HL-60 (cell line): Measurements from ENCODE around the gene HACL1.

Experiments used
- DNase-seq, 2 experiments: peaks; one replicate each; pipeline ENCODE4 v3.0.0-alpha.2; 2010 to 2020; ENCODE audit warnings: low read depth in 1 of 2, low spot score in 1 of 2
- H3K27ac ChIP-seq: fragments of 250-450 bp; sonication (Bioruptor Pico); replicated peaks from 2 replicates; pipeline ENCODE4 v1.5.1; 2020; ENCODE audit warnings: mild to moderate bottlenecking, moderate library complexity
- H3K27me3 ChIP-seq: fragments of 250-450 bp; sonication (Bioruptor Pico); 2 replicates; pipeline ENCODE4 v1.5.1; 2021; ENCODE audit warnings: mild to moderate bottlenecking, moderate library complexity; ENCODE audit not compliant: insufficient read depth, poor library complexity, severe bottlenecking
- H3K4me3 ChIP-seq: replicated peaks from 2 replicates; pipeline ENCODE4 v1.5.1; 2011; ENCODE audit warnings: mild to moderate bottlenecking, control low read depth, low read length; ENCODE audit not compliant: insufficient read depth
- GABPA ChIP-seq: IDR thresholded peaks from 2 replicates; pipeline ENCODE4 v1.6.1; 2012; ENCODE audit warnings: low read depth
- POLR2AphosphoS5 ChIP-seq: IDR thresholded peaks from 2 replicates; pipeline ENCODE4 v1.6.1; 2012; ENCODE audit warnings: low read depth
- REST ChIP-seq: IDR thresholded peaks from 2 replicates; pipeline ENCODE4 v1.6.1; 2012; ENCODE audit warnings: low read depth; ENCODE audit not compliant: insufficient replicate concordance
- SPI1 ChIP-seq: IDR thresholded peaks from 2 replicates; pipeline ENCODE4 v1.6.1; 2012; ENCODE audit warnings: low read depth, mild to moderate bottlenecking, borderline replicate concordance
- long read RNA-seq: library from polyadenylated mRNA; unstranded; transcript quantifications from one replicate; pipeline ENCODE4 v2.0.0, GENCODE V29; 2020
- TF ChIP-seq, protein P1 (sequence below): IDR thresholded peaks from one replicate; pipeline ENCODE4 v1.5.1; 2011; ENCODE audit warnings: low read length, control low read depth, inconsistent platforms; ENCODE audit not compliant: insufficient read depth

The HACL1 gene
- long read RNA-seq, transcript HACL1-201 (17 exons, 2,266 nt): major isoform, 218 of 288 reads
- long read RNA-seq, transcript HACL1-208 (16 exons, 1,880 nt): minor isoform, 20 of 288 reads
- long read RNA-seq, transcript HACL1-207 (14 exons, 1,734 nt): minor isoform, 8 of 288 reads
- long read RNA-seq, partial matches to known transcripts: 5 of 288 reads
- long read RNA-seq, other reads (novel, unspliced or antisense): 35 of 288 reads

DNA sequence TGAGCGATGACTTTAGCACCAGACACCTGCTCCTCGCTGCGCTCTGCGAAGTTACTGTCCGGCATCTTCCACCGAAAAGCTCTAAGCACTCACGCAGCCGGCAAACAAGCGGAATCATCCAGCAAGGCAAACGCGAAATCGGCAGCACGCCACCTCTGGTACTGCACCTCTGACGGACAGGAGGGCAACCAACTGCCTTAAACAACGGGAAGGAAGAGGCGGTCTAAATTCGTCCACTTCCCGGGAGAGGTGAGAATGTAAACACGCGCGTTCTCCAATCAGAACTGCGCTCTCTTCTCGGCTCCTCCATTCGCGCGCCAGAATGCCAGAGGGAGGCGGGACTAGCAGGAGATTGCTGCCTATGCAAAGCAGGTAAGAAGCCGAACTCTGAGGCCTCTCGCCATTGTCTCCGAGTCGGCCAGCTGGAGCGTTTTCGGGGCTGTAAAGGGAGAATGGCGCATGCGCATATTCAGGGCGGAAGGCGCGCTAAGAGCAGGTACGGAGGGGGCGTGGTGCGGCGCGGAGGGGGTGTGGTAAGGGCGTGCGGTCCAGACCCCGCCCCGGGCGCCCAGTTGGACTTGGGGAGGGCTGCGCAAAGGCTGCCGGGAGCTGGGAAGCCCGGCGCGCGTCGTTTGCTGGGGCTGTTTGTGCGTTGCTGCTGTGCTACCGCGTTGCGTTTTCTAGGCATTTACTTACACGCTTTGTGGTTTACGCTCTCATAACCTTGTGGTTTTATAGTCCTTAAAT lies at the start of gene HACL1, which contains the start of gene BTD:
Gene HACL1 (minus strand): TSS at position 171 of the 747 bp plus-strand sequence. CDS start 106 bp downstream, at position 65.
Gene BTD (plus strand): TSS at position 347 of the 747 bp plus-strand sequence. CDS start 33,695 bp downstream, outside the sequence.
- peak within 1 kb of the TSS; percentile 95 for H3K4me3 ChIP-seq
- DNase-seq: peak; percentile 96 to 99
- H3K27ac ChIP-seq: peak within 1 kb of the TSS; percentile 89
- H3K27me3 ChIP-seq: no peaks in the 10 kb centered on the region
- TF ChIP-seq SPI1 (peak; percentile 20; the same call in 1 of the 2 replicates), GABPA (peak; percentile 87), REST (peak; percentile 28), POLR2AphosphoS5 (peak; percentile 90)
- TF ChIP-seq, protein P1, sequence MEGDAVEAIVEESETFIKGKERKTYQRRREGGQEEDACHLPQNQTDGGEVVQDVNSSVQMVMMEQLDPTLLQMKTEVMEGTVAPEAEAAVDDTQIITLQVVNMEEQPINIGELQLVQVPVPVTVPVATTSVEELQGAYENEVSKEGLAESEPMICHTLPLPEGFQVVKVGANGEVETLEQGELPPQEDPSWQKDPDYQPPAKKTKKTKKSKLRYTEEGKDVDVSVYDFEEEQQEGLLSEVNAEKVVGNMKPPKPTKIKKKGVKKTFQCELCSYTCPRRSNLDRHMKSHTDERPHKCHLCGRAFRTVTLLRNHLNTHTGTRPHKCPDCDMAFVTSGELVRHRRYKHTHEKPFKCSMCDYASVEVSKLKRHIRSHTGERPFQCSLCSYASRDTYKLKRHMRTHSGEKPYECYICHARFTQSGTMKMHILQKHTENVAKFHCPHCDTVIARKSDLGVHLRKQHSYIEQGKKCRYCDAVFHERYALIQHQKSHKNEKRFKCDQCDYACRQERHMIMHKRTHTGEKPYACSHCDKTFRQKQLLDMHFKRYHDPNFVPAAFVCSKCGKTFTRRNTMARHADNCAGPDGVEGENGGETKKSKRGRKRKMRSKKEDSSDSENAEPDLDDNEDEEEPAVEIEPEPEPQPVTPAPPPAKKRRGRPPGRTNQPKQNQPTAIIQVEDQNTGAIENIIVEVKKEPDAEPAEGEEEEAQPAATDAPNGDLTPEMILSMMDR: no peak

- no peak for TF ChIP-seq SPI1
- TF ChIP-seq POLR2AphosphoS5: no peak
- TF ChIP-seq, protein P1: no peak
- TF ChIP-seq GABPA: no peak
- no peak for TF ChIP-seq REST
- no peak for DNase-seq
- no peak overlapping the region for H3K27ac ChIP-seq
- H3K4me3 ChIP-seq: no peak overlapping the region
- no peaks in the 10 kb centered on the region for H3K27me3 ChIP-seq
These were observed 48.5 kb upstream of the HACL1 start for GRCh38 chr3:15649858-15650257.

GRCh38 chr3:15649341-15649740 lies 48.0 kb upstream of the HACL1 start:
- Histone ChIP-seq H3K27me3 (no peaks in the 10 kb centered on the region), H3K4me3 (no peak overlapping the region), H3K27ac (no peak overlapping the region)
- TF ChIP-seq POLR2AphosphoS5 (no peak), GABPA (no peak), SPI1 (no peak), REST (no peak)
- TF ChIP-seq, protein P1: no peak
- no peak for DNase-seq
